HepG2 (cell line): Measurements from ENCODE around the gene TLCD3B. TPM values are rescaled to one million over a fixed set of nuclear protein-coding genes. Genes with fewer than 3 reads are reported as not detected.
A peak's percentile ranks its signal among the peaks of the same experiment; 100 is the strongest.

Source experiments
- ETV5 ChIP-seq: IDR thresholded peaks from 2 replicates; pipeline ENCODE4 v1.6.1; 2018; ENCODE audit warnings: missing biosample characterization, missing genetic modification reagents, inconsistent platforms, borderline replicate concordance
- HES4 ChIP-seq: sonication (generic); formaldehyde crosslinking; IDR thresholded peaks from 2 replicates; pipeline ENCODE4 v1.9.0; 2021; ENCODE audit warnings: mild to moderate bottlenecking, missing genetic modification reagents, borderline replicate concordance
- SIN3B ChIP-seq: fragments of 150-350 bp; IDR thresholded peaks from 2 replicates; pipeline ENCODE4 v1.6.1; 2014; ENCODE audit warnings: low read length
- ZNF841 ChIP-seq: sonication (generic); formaldehyde crosslinking; IDR thresholded peaks from 2 replicates; pipeline ENCODE4 v1.8.1; 2023; ENCODE audit warnings: missing genetic modification reagents, borderline replicate concordance
- polyA plus RNA-seq, 8 experiments: library from polyadenylated mRNA; depleted of rRNA in 3 of 8; stranded (reverse) in 7 of 8; unstranded in 1 of 8; fragments of >200 nt; fragmentation: Illumina TruSeq in 4 of 8; extraction: Trizol in 4 of 8; gene quantifications; 2 replicates each; pipeline versions ENCODE4 v1.2.1 to v1.2.3, GENCODE V29; 2011 to 2016; ENCODE audit warnings: low read depth in 4 of 8, missing spikeins in 1 of 8, mixed read lengths in 1 of 8; ENCODE audit not compliant: insufficient read depth in 1 of 8
- total RNA-seq, 5 experiments: library from RNA; depleted of rRNA; stranded (reverse); fragments of >200 nt; fragmentation: Illumina TruSeq; extraction: Trizol; gene quantifications; 2 replicates each; pipeline ENCODE4 v1.2.3, GENCODE V29; 2016; ENCODE audit warnings: low read depth in 1 of 5
- TF ChIP-seq, protein P1 (sequence below): sonication (generic); formaldehyde crosslinking; IDR thresholded peaks from 2 replicates; pipeline ENCODE4 v1.9.0; 2021; ENCODE audit warnings: missing genetic modification reagents, mild to moderate bottlenecking, borderline replicate concordance
- TF ChIP-seq, protein P2 (sequence below): sonication (generic); formaldehyde crosslinking; IDR thresholded peaks from 2 replicates; pipeline ENCODE4 v1.4.0; 2020; ENCODE audit warnings: missing genetic modification reagents
- TF ChIP-seq, protein P3 (sequence below): sonication (generic); formaldehyde crosslinking; conservative IDR thresholded peaks from 2 replicates; pipeline ENCODE4 v1.4.0; 2020; ENCODE audit warnings: mild to moderate bottlenecking, missing genetic modification reagents, moderate library complexity
- TF ChIP-seq, protein P4 (sequence below): sonication (generic); formaldehyde crosslinking; IDR thresholded peaks from 2 replicates; pipeline ENCODE4 v1.4.0; 2020; ENCODE audit warnings: missing genetic modification reagents
- TF ChIP-seq, protein P5 (sequence below): sonication (generic); formaldehyde crosslinking; conservative IDR thresholded peaks from 2 replicates; pipeline ENCODE4 v1.8.1; 2023; ENCODE audit warnings: missing genetic modification reagents
- TF ChIP-seq, protein P6 (sequence below): sonication (generic); formaldehyde crosslinking; IDR thresholded peaks from 2 replicates; pipeline ENCODE4 v1.4.0; 2020; ENCODE audit warnings: missing genetic modification reagents

The TLCD3B gene
- total and polyA plus RNA-seq, 2 of the 13 experiments (the other 11 are each of a cell fraction or from before 2014, with no cell fraction given): not detected

DNA sequence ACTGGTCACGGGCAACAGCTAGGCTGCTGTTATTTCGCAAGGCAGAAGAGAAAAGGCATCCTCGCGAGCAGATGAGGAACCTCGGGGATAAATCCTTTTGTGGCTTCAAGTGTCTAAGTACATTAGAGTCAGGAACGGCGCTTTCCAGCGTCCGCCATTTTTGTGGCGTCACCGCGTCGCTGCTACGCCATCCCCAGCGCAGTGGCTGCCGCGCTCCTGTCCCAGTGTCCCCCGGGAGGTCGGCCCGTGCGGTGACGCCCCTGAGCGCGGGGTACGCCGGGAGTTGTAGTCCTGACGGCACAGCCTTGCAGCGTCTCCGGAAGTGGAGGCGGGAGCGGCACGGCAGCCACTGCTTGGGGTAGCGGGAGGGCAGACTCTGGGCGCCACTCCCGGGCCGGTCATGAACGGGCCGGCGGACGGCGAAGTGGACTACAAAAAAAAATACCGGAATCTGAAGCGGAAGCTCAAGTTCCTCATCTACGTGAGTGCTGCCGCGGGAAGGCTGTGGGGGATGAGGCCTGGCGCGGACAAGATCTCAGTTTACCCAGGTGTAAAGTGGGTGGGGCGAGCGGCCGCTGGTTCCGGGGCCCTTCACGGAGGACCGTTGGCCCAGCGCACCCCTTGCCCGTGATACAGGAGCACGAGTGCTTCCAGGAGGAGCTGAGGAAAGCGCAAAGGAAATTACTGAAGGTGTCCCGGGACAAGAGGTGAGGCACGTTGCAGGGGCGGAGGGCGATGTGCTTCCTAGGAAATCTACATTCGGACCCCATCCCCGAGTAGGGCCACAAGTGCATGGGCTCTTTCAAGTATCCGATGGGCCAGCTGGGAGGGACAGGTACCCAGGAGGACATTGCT is 34.9 kb downstream of the TLCD3B start, which contains the start of gene INO80E (continued):
- TF ChIP-seq, protein P1, sequence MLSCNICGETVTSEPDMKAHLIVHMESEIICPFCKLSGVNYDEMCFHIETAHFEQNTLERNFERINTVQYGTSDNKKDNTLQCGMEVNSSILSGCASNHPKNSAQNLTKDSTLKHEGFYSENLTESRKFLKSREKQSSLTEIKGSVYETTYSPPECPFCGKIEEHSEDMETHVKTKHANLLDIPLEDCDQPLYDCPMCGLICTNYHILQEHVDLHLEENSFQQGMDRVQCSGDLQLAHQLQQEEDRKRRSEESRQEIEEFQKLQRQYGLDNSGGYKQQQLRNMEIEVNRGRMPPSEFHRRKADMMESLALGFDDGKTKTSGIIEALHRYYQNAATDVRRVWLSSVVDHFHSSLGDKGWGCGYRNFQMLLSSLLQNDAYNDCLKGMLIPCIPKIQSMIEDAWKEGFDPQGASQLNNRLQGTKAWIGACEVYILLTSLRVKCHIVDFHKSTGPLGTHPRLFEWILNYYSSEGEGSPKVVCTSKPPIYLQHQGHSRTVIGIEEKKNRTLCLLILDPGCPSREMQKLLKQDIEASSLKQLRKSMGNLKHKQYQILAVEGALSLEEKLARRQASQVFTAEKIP (CRISPR knock-in tag): 0 out of 2 replicates have a peak, but pooled peaks have one; percentile 88
- TF ChIP-seq, protein P2, sequence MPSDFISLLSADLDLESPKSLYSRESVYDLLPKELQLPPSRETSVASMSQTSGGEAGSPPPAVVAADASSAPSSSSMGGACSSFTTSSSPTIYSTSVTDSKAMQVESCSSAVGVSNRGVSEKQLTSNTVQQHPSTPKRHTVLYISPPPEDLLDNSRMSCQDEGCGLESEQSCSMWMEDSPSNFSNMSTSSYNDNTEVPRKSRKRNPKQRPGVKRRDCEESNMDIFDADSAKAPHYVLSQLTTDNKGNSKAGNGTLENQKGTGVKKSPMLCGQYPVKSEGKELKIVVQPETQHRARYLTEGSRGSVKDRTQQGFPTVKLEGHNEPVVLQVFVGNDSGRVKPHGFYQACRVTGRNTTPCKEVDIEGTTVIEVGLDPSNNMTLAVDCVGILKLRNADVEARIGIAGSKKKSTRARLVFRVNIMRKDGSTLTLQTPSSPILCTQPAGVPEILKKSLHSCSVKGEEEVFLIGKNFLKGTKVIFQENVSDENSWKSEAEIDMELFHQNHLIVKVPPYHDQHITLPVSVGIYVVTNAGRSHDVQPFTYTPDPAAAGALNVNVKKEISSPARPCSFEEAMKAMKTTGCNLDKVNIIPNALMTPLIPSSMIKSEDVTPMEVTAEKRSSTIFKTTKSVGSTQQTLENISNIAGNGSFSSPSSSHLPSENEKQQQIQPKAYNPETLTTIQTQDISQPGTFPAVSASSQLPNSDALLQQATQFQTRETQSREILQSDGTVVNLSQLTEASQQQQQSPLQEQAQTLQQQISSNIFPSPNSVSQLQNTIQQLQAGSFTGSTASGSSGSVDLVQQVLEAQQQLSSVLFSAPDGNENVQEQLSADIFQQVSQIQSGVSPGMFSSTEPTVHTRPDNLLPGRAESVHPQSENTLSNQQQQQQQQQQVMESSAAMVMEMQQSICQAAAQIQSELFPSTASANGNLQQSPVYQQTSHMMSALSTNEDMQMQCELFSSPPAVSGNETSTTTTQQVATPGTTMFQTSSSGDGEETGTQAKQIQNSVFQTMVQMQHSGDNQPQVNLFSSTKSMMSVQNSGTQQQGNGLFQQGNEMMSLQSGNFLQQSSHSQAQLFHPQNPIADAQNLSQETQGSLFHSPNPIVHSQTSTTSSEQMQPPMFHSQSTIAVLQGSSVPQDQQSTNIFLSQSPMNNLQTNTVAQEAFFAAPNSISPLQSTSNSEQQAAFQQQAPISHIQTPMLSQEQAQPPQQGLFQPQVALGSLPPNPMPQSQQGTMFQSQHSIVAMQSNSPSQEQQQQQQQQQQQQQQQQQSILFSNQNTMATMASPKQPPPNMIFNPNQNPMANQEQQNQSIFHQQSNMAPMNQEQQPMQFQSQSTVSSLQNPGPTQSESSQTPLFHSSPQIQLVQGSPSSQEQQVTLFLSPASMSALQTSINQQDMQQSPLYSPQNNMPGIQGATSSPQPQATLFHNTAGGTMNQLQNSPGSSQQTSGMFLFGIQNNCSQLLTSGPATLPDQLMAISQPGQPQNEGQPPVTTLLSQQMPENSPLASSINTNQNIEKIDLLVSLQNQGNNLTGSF (CRISPR knock-in tag): peak; percentile 61; the same call in 1 of the 2 replicates
- TF ChIP-seq ZNF841 (CRISPR knock-in tag) (no peak), SIN3B (peak; percentile 14; the same call in 1 of the 2 replicates), ETV5 (CRISPR knock-in tag) (peak; percentile 99), HES4 (CRISPR knock-in tag) (0 out of 2 replicates have a peak, but pooled peaks have one; percentile 48)
- TF ChIP-seq, protein P3, sequence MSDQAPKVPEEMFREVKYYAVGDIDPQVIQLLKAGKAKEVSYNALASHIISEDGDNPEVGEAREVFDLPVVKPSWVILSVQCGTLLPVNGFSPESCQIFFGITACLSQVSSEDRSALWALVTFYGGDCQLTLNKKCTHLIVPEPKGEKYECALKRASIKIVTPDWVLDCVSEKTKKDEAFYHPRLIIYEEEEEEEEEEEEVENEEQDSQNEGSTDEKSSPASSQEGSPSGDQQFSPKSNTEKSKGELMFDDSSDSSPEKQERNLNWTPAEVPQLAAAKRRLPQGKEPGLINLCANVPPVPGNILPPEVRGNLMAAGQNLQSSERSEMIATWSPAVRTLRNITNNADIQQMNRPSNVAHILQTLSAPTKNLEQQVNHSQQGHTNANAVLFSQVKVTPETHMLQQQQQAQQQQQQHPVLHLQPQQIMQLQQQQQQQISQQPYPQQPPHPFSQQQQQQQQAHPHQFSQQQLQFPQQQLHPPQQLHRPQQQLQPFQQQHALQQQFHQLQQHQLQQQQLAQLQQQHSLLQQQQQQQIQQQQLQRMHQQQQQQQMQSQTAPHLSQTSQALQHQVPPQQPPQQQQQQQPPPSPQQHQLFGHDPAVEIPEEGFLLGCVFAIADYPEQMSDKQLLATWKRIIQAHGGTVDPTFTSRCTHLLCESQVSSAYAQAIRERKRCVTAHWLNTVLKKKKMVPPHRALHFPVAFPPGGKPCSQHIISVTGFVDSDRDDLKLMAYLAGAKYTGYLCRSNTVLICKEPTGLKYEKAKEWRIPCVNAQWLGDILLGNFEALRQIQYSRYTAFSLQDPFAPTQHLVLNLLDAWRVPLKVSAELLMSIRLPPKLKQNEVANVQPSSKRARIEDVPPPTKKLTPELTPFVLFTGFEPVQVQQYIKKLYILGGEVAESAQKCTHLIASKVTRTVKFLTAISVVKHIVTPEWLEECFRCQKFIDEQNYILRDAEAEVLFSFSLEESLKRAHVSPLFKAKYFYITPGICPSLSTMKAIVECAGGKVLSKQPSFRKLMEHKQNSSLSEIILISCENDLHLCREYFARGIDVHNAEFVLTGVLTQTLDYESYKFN (CRISPR knock-in tag): peak; percentile 63
- TF ChIP-seq, protein P4, sequence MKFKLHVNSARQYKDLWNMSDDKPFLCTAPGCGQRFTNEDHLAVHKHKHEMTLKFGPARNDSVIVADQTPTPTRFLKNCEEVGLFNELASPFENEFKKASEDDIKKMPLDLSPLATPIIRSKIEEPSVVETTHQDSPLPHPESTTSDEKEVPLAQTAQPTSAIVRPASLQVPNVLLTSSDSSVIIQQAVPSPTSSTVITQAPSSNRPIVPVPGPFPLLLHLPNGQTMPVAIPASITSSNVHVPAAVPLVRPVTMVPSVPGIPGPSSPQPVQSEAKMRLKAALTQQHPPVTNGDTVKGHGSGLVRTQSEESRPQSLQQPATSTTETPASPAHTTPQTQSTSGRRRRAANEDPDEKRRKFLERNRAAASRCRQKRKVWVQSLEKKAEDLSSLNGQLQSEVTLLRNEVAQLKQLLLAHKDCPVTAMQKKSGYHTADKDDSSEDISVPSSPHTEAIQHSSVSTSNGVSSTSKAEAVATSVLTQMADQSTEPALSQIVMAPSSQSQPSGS (CRISPR knock-in tag): peak; percentile 80
- TF ChIP-seq, protein P5, sequence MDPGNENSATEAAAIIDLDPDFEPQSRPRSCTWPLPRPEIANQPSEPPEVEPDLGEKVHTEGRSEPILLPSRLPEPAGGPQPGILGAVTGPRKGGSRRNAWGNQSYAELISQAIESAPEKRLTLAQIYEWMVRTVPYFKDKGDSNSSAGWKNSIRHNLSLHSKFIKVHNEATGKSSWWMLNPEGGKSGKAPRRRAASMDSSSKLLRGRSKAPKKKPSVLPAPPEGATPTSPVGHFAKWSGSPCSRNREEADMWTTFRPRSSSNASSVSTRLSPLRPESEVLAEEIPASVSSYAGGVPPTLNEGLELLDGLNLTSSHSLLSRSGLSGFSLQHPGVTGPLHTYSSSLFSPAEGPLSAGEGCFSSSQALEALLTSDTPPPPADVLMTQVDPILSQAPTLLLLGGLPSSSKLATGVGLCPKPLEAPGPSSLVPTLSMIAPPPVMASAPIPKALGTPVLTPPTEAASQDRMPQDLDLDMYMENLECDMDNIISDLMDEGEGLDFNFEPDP (CRISPR knock-in tag): 0 out of 2 replicates have a peak, but pooled peaks have one; percentile 35
- TF ChIP-seq, protein P6, sequence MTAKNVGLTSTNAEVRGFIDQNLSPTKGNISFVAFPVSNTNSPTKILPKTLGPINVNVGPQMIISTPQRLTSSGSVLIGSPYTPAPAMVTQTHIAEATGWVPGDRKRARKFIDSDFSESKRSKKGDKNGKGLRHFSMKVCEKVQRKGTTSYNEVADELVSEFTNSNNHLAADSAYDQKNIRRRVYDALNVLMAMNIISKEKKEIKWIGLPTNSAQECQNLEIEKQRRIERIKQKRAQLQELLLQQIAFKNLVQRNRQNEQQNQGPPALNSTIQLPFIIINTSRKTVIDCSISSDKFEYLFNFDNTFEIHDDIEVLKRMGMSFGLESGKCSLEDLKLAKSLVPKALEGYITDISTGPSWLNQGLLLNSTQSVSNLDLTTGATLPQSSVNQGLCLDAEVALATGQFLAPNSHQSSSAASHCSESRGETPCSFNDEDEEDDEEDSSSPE (CRISPR knock-in tag): peak; percentile 63
